Mononuclear cell (primary cell): Measurements from ENCODE around the gene LAMTOR4. TPM values are rescaled to one million over a fixed set of nuclear protein-coding genes. Genes with fewer than 3 reads are reported as not detected.
"Not testable (repeated sequence)": the region's sequence is repeated elsewhere in the genome, so short reads cannot be mapped to it uniquely, and the experiment has no call there.

Experiments used
- H3K27me3 ChIP-seq: 2 replicates; pipeline ENCODE4 v1.6.0; 2011; ENCODE audit warnings: low read length, control low read depth; ENCODE audit not compliant: insufficient read depth
- H3K4me1 ChIP-seq: 2 replicates; pipeline ENCODE4 v1.5.1; 2011; ENCODE audit warnings: mild to moderate bottlenecking, low read length, control low read depth; ENCODE audit not compliant: insufficient read depth
- H3K4me3 ChIP-seq: 2 replicates; pipeline ENCODE4 v1.5.1; 2011; ENCODE audit warnings: mild to moderate bottlenecking, low read length, moderate library complexity
- H3K9me3 ChIP-seq: 2 replicates; pipeline ENCODE4 v1.5.1; 2011; ENCODE audit warnings: low read depth, mild to moderate bottlenecking, control low read depth, low read length
- total RNA-seq: library from RNA; depleted of rRNA; stranded (reverse); fragments of >200 nt; gene quantifications from one replicate; pipeline ENCODE4 v1.2.3, GENCODE V29; 2012

LAMTOR4 gene
- total RNA-seq, 1 donor = 102 TPM

GRCh38 chr7:100169147-100169850, 20.6 kb downstream of the LAMTOR4 start:
- peaks cover 39% of the 10 kb centered on the region for H3K27me3 ChIP-seq
- H3K4me3 ChIP-seq = no peak overlapping the region
- H3K4me1 ChIP-seq = peaks cover 52% of the 10 kb centered on the region
- H3K9me3 ChIP-seq = no peaks in the 10 kb centered on the region

DNA sequence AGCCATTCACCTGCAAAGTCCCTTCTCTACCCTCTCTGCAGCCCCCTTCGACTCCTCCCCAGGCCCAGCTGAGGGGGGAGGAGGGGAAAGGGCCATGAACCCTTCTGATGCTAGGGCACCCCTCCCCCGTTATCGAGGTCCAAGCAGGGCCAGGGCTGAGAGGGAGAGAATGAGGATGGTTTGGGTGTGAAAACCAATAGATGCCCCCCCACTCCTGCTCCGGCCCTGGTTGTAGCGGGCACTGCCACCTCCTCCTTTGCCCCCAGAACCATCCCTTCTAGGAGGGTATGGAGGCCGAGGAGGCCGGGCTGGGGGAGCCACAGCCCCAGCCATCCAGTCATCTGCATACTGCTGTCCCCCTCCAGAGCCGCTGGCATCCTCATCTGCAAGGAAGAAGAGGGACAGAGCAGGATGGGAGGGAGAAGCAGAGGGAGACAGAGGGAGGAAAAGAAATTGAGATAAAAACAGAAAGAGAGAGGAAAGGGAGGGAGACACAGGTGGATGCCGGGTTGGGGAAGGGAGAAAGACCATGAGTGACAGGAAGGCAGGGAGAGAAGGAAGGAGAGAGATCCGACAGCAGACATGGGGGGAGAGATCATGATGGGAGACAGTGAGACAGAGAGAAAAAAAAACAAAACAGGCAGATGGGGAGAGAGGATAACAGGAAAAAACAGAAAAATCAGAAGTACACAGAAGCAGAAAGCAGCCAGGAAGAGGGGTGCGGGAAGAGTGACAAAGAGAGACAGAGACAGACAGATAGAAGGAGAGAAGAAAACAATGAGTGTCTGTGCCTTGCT, 21.6 kb downstream of the LAMTOR4 start:
- H3K27me3 ChIP-seq = peaks cover 39% of the 10 kb centered on the region
- H3K9me3 ChIP-seq = no peaks in the 10 kb centered on the region
- H3K4me1 ChIP-seq = peaks cover 51% of the 10 kb centered on the region
- H3K4me3 ChIP-seq = no peak overlapping the region

DNA sequence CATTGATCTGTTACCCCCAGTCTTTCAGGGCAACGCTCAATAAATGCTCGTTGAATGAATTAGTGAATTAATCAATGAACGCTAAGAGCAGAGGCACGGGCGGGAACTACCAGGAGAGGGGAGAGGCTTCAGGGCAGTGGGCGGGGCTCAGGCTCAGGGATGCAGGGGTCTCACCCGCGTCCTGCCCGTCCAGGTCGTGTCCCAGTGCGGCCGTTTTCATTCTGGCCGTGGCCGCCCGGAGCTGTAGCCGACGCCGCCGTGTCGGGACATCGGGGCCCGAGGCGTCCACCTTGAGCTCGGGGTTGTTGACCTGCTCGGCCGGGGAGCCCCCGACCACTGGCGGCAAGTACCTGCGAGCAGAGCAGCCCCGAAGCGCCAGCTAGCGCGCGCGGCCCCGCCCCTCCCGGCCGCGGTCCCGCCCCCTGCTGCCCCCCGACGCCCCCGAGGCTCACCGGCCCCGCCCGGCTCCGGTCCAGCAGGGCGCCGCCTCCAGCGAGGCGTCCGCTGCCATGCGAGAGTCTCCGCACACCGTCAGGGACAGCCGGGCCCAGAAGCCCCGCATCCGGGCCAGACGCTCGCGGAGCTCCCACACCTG, 22.5 kb downstream of the LAMTOR4 start:
- Histone ChIP-seq H3K4me1 (peaks cover 48% of the 10 kb centered on the region), H3K4me3 (peak overlapping the region; percentile 22), H3K27me3 (peaks cover 39% of the 10 kb centered on the region), H3K9me3 (no peaks in the 10 kb centered on the region)

DNA sequence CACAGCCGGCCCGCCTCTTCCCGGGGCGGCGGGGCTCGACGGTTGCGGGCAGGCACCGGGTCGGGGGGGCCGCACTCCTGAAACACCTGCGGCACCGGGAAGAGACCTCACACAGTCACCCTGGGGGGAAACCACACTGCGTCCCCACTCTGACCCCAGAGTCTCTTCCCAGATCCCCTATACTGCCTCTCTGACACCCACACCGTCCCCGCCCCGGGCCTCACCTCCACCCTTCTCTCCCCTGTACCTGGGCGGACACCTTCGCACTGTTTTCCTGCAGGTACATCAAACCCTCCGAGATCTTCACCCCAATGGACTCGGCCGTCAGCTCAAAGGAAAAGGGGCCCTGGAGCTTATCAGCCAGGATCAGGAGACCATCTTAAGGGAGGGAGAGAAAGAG, 23.1 kb downstream of the LAMTOR4 start:
- no peak overlapping the region for H3K4me3 ChIP-seq
- peaks cover 42% of the 10 kb centered on the region for H3K4me1 ChIP-seq
- peaks cover 34% of the 10 kb centered on the region for H3K27me3 ChIP-seq
- no peaks in the 10 kb centered on the region for H3K9me3 ChIP-seq

- no peaks in the 10 kb centered on the region for H3K9me3 ChIP-seq
- peaks cover 15% of the 10 kb centered on the region for H3K27me3 ChIP-seq
- H3K4me3 ChIP-seq = no peak overlapping the region
- H3K4me1 ChIP-seq = peaks cover 35% of the 10 kb centered on the region
These were observed 25.2 kb downstream of the LAMTOR4 start for GRCh38 chr7:100173806-100174495.

- Histone ChIP-seq H3K4me3 (no peak overlapping the region), H3K4me1 (peaks cover 29% of the 10 kb centered on the region), H3K27me3 (peaks cover 15% of the 10 kb centered on the region), H3K9me3 (no peaks in the 10 kb centered on the region)
These were observed 25.9 kb downstream of the LAMTOR4 start for GRCh38 chr7:100174582-100174981.

- no peak overlapping the region for H3K4me3 ChIP-seq
- peaks cover 12% of the 10 kb centered on the region for H3K27me3 ChIP-seq
- no peaks in the 10 kb centered on the region for H3K9me3 ChIP-seq
- H3K4me1 ChIP-seq = peaks cover 30% of the 10 kb centered on the region
These were observed 26.7 kb downstream of the LAMTOR4 start for GRCh38 chr7:100175296-100175935.

GRCh38 chr7:100176096-100177044, 27.7 kb downstream of the LAMTOR4 start:
- peaks cover 5% of the 10 kb centered on the region for H3K27me3 ChIP-seq
- H3K4me3 ChIP-seq = peak overlapping the region; percentile 53

GRCh38 chr7:100177045-100178001, 28.6 kb downstream of the LAMTOR4 start, which contains the start of the genes GPC2 and STAG3:
Gene GPC2 (minus strand): TSS chr7:100177381. CDS start chr7:100177199, 182 bp downstream.
Gene STAG3 (plus strand): TSS chr7:100177918. CDS start chr7:100180557, 2,639 bp downstream.
- Histone ChIP-seq H3K4me3 (peak within 1 kb of the TSS; percentile 53), H3K4me1 (peaks cover 22% of the 10 kb centered on the region), H3K27me3 (no peaks in the 10 kb centered on the region), H3K9me3 (no peaks in the 10 kb centered on the region)

More at GRCh38 chr7:100176096-100177044, 27.7 kb downstream of the LAMTOR4 start:
- peaks cover 27% of the 10 kb centered on the region for H3K4me1 ChIP-seq
- no peaks in the 10 kb centered on the region for H3K9me3 ChIP-seq

- H3K4me1 ChIP-seq = peaks cover 22% of the 10 kb centered on the region
- not testable (repeated sequence) for H3K9me3 ChIP-seq, H3K4me3 ChIP-seq, H3K27me3 ChIP-seq
These were observed 31.4 kb downstream of the LAMTOR4 start for GRCh38 chr7:100180084-100180483.

- peaks cover 16% of the 10 kb centered on the region for H3K4me1 ChIP-seq
- not testable (repeated sequence) for H3K27me3 ChIP-seq, H3K4me3 ChIP-seq, H3K9me3 ChIP-seq
These were observed 33.9 kb downstream of the LAMTOR4 start for GRCh38 chr7:100182616-100183015.

- H3K4me1 ChIP-seq = peaks cover 11% of the 10 kb centered on the region
- not testable (repeated sequence) for H3K4me3 ChIP-seq, H3K9me3 ChIP-seq, H3K27me3 ChIP-seq
These were observed 34.4 kb downstream of the LAMTOR4 start for GRCh38 chr7:100183090-100183489.

DNA sequence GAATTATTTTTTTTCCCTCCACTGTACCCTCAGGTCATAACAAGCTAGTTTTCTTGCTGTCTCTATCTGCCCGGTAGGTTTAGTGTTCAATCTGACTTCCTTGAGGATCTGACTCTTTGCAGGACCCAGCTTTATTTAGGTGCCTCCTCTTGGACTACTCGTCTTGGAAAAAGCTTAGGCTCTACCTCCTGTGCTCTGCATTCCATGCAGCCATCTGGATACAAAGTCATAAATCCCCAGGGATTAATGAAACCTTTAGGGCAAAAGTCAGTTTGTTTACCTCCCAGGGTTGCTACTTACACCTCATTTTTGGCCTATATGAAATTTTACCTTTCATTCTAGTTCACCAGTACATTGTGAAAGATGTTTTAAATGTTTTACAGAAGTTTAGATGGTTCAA, 37.0 kb downstream of the LAMTOR4 start:
- Histone ChIP-seq H3K4me3 (no peak overlapping the region), H3K27me3 (no peaks in the 10 kb centered on the region), H3K9me3 (no peaks in the 10 kb centered on the region), H3K4me1 (peaks cover 1% of the 10 kb centered on the region)
